ENCODE measurements around the gene CLDN14.
"Not testable (repeated sequence)": the region's sequence is repeated elsewhere in the genome, so short reads cannot be mapped to it uniquely, and the experiment has no call there.

DNA sequence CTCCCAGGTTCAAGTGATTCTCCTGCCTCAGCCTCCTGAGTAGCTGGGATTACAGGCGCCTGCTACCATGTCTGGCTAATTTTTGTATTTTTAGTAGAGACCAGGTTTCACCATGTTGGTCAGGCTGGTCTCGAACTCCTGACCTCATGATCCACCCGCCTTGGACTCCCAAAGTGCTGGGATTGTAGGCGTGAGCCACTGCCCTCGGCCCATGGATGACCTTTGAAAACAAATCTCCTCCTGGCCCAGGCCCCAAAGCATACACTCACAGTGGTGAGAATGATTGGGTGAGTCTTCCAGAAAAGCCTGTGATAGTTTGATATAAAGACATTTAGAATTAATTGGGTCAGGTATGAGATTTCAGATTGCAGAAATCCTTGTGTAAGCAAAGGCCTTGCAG is 3.4 kb downstream of the CLDN14 start:
- TF ChIP-seq, protein P1, sequence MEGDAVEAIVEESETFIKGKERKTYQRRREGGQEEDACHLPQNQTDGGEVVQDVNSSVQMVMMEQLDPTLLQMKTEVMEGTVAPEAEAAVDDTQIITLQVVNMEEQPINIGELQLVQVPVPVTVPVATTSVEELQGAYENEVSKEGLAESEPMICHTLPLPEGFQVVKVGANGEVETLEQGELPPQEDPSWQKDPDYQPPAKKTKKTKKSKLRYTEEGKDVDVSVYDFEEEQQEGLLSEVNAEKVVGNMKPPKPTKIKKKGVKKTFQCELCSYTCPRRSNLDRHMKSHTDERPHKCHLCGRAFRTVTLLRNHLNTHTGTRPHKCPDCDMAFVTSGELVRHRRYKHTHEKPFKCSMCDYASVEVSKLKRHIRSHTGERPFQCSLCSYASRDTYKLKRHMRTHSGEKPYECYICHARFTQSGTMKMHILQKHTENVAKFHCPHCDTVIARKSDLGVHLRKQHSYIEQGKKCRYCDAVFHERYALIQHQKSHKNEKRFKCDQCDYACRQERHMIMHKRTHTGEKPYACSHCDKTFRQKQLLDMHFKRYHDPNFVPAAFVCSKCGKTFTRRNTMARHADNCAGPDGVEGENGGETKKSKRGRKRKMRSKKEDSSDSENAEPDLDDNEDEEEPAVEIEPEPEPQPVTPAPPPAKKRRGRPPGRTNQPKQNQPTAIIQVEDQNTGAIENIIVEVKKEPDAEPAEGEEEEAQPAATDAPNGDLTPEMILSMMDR (IDR thresholded peaks at IDR 0.05; ENCODE audit: low read depth, low read length), result not testable (repeated sequence)
- not testable (repeated sequence) for TF ChIP-seq POLR2A (IDR thresholded peaks at IDR 0.05; ENCODE audit: extremely low read depth, insufficient read length)

All from NB4 (cell line).